Measurements from ENCODE around the gene CHMP4A.

DNA sequence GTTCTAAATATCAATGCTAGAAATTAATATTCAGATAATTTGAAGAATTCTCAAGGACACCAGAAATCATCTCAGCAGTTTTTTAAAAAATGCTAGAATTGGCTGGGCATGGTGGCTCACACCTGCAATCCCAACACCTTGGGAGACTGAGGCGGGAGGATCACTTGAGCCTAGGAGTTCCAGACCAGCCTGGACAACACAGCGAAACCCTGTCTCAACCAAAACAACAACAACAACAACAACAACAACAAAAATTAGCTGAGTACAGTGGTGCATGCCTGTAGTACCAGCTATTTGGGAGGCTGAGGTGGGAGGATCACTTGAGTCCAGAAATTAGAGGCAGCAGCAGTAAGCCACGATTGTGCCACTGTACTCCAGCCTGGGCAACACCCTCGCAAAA, 5.8 kb upstream of the CHMP4A start:
- TF ChIP-seq, protein P1, sequence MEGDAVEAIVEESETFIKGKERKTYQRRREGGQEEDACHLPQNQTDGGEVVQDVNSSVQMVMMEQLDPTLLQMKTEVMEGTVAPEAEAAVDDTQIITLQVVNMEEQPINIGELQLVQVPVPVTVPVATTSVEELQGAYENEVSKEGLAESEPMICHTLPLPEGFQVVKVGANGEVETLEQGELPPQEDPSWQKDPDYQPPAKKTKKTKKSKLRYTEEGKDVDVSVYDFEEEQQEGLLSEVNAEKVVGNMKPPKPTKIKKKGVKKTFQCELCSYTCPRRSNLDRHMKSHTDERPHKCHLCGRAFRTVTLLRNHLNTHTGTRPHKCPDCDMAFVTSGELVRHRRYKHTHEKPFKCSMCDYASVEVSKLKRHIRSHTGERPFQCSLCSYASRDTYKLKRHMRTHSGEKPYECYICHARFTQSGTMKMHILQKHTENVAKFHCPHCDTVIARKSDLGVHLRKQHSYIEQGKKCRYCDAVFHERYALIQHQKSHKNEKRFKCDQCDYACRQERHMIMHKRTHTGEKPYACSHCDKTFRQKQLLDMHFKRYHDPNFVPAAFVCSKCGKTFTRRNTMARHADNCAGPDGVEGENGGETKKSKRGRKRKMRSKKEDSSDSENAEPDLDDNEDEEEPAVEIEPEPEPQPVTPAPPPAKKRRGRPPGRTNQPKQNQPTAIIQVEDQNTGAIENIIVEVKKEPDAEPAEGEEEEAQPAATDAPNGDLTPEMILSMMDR (IDR thresholded peaks at IDR 0.05) = no peak
- no peak for TF ChIP-seq EZH2 (IDR thresholded peaks at IDR 0.05; ENCODE audit: borderline replicate concordance, insufficient read depth, low read depth, low read length, poor library complexity, severe bottlenecking)

Data from B cell (primary cell).